ENCODE measurements around the gene CCNA2. TPM values are rescaled to one million over a fixed set of nuclear protein-coding genes. Genes with fewer than 3 reads are reported as not detected.

Gene CCNA2
- total RNA-seq (2014; rRNA removed; shearing (Covaris generic)) = 187 and 194 TPM in 2 replicates

GRCh38 chr4:121823505-121824170 lies at the start of gene CCNA2:
Gene CCNA2 (minus strand): TSS chr4:121823883. CDS start chr4:121823628, 255 bp downstream.
- DNase-seq (ENCODE audit: low read depth) = peak; percentile 96

GRCh38 chr4:121869841-121870822 lies 46.4 kb upstream of the CCNA2 start, which contains the start of gene BBS7:
Gene BBS7 (minus strand): TSS chr4:121870474. CDS start chr4:121870313, 161 bp downstream.
- DNase-seq (ENCODE audit: low read depth) = peak; percentile 94

GRCh38 chr4:121863799-121864198 lies 40.1 kb upstream of the CCNA2 start:
- no peak for DNase-seq (ENCODE audit: low read depth)

GRCh38 chr4:121861426-121861825 lies 37.7 kb upstream of the CCNA2 start:
- no peak for DNase-seq (ENCODE audit: low read depth)

- no peak for DNase-seq (ENCODE audit: low read depth)
Measured at GRCh38 chr4:121860121-121860520, 36.4 kb upstream of the CCNA2 start.

GRCh38 chr4:121851354-121851753 lies 27.7 kb upstream of the CCNA2 start:
- DNase-seq (ENCODE audit: low read depth) = no peak

GRCh38 chr4:121846662-121847061 lies 23.0 kb upstream of the CCNA2 start:
- no peak for DNase-seq (ENCODE audit: low read depth)

GRCh38 chr4:121842862-121843261 lies 19.2 kb upstream of the CCNA2 start:
- DNase-seq (ENCODE audit: low read depth) = no peak

- no peak for DNase-seq (ENCODE audit: low read depth)
Measured at GRCh38 chr4:121838136-121838535, 14.5 kb upstream of the CCNA2 start.

- DNase-seq (ENCODE audit: low read depth) = no peak
Measured at GRCh38 chr4:121829511-121829910, 5.8 kb upstream of the CCNA2 start.

- no peak for DNase-seq (ENCODE audit: low read depth)
Measured at GRCh38 chr4:121827853-121828252, 4.2 kb upstream of the CCNA2 start.

- DNase-seq (ENCODE audit: low read depth) = no peak
Measured at GRCh38 chr4:121824950-121825349, 1.3 kb upstream of the CCNA2 start.

- no peak for DNase-seq (ENCODE audit: low read depth)
Measured at GRCh38 chr4:121824171-121824527, 466 bp upstream of the CCNA2 start.

- DNase-seq (ENCODE audit: low read depth) = peak; percentile 48
Measured at GRCh38 chr4:121822796-121823504, 733 bp downstream of the CCNA2 start.

- no peak for DNase-seq (ENCODE audit: low read depth)
Measured at GRCh38 chr4:121822047-121822446, 1.6 kb downstream of the CCNA2 start.

- no peak for DNase-seq (ENCODE audit: low read depth)
Measured at GRCh38 chr4:121819216-121819965, 4.3 kb downstream of the CCNA2 start.

GRCh38 chr4:121818215-121818614 lies 5.5 kb downstream of the CCNA2 start:
- no peak for DNase-seq (ENCODE audit: low read depth)

GRCh38 chr4:121817701-121818100 lies 6.0 kb downstream of the CCNA2 start:
- no peak for DNase-seq (ENCODE audit: low read depth)

GRCh38 chr4:121817006-121817405 lies 6.7 kb downstream of the CCNA2 start:
- no peak for DNase-seq (ENCODE audit: low read depth)

GRCh38 chr4:121814756-121815155 lies 8.9 kb downstream of the CCNA2 start:
- no peak for DNase-seq (ENCODE audit: low read depth)

- DNase-seq (ENCODE audit: low read depth) = no peak
Measured at GRCh38 chr4:121811122-121811521, 12.6 kb downstream of the CCNA2 start.
